ENCODE measurements around the gene DISP1. TPM values are rescaled to one million over a fixed set of nuclear protein-coding genes. Genes with fewer than 3 reads are reported as not detected.

DISP1 gene
- total RNA-seq, 1 experiment from 2014 or later = 2.8 TPM

DNA sequence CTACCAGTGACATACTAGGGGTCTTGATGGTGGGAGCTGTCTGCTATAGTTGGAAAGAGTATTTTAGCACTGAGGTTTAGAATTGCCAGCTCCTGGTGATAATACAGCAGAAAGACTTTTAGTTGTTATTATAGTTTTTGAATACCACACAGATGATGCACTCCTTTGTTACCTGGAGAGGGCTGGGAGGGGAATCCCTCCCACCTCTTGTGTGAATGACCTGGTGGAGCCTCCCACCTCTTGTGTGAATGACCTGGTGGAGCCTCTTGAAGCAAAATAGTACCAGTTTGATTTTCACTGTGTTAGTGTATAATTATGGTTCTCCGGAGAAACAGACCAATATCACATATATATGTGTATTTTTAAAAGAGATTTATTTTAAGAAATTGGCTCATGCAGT, 3.3 kb downstream of the DISP1 start:
- Mint-ChIP-seq H3K36me3 (no peaks in the 10 kb centered on the region), H3K4me1 (peaks cover 37% of the 10 kb centered on the region), H3K27ac (no peak overlapping the region), H3K4me3 (no peak overlapping the region), H3K27me3 (ENCODE audit: low read depth) (peaks cover 12% of the 10 kb centered on the region), H3K9me3 (no peaks in the 10 kb centered on the region)
- TF ChIP-seq SOX15 (CRISPR knock-in tag; IDR thresholded peaks at IDR 0.05) = no peak
- no peak for TF ChIP-seq NFATC4 (CRISPR knock-in tag; IDR thresholded peaks at IDR 0.05)
- TF ChIP-seq ZNF317 (CRISPR knock-in tag; IDR thresholded peaks at IDR 0.05; ENCODE audit: borderline replicate concordance, low read depth) = no peak
- TF ChIP-seq ELF4 (CRISPR knock-in tag; IDR thresholded peaks at IDR 0.05; ENCODE audit: low read depth) = no peak
- no peak for TF ChIP-seq SP1 (CRISPR knock-in tag; conservative IDR thresholded peaks at IDR 0.05)
- no peak for TF ChIP-seq ESRRA (CRISPR knock-in tag; IDR thresholded peaks at IDR 0.05; ENCODE audit: borderline replicate concordance)
- no peak for ATAC-seq
- DNase-seq (ENCODE audit: low spot score) = no peak
- CTCF ChIA-PET = no interaction called here
- POLR2A ChIA-PET = no interaction called here

DNA sequence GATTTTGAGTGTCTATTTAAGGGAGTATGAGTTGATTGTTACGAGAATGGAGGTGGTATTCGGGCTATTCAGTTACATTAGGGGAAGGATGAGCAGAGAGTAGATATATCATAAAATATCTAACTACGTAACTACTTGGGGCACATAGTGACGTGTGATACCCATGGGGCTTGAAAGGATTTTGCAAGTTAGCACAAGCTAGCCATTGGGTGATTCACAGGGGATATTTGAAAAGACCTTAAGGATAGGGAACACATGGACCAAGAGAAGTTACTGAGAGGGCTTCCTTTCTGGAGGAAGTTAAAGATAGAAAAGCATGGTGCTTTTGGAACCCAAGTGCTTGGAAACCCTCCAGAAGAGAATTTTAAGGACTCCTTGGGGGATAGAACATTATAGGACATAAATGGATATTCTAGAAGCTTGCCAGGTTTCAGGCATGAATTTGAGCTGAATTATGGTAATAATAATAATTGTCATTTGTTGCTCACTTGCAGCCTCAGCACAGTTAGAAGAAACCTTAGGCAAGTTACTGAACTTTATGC, 5.4 kb downstream of the DISP1 start:
- no peaks in the 10 kb centered on the region for H3K9me3 Mint-ChIP-seq
- ATAC-seq (no peak), DNase-seq (ENCODE audit: low spot score) (no peak)
- CTCF ChIA-PET = interaction anchor here (0.9 to 1.1 kb wide), 2 partner anchors 25 to 270 kb away, joined by 3 read pairs; no protein-coding TSS in a partner anchor
- no peak overlapping the region for H3K4me3 Mint-ChIP-seq
- POLR2A ChIA-PET = no interaction called here
- no peak overlapping the region; the same call in 1 of the 2 replicates for H3K27ac Mint-ChIP-seq
- TF ChIP-seq, protein P1, sequence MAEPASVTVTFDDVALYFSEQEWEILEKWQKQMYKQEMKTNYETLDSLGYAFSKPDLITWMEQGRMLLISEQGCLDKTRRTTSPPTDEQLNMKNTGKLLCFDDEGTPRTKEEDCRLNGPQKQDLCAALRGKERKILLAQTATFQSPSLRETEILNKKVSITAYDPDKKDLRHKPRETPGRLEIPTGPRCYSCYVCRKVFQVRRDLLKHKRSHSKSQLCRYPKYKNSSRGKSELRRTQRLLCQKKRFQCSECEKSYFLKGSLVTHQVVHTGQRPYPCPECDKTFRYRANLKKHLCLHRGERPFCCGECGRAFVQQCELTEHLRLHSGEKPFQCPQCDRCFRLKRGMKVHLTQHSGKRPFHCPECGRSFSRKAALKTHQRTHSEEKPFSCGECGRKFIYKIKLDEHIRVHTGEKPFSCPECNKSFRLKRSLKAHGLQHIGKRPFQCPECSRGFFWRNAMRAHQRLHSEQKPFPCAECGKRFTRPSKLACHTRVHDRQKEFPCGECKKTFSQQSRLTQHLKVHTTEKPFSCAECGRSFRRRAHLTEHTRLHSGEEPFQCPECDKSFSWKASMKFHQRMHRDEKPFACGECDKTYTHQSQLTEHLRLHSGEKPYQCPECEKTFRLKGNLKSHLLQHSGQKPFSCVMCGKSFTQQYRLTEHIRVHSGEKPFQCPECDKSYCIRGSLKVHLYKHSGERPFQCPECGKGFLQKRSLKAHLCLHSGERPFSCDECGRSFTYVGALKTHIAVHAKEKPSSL (CRISPR knock-in tag; conservative IDR thresholded peaks at IDR 0.05) = no peak
- TF ChIP-seq, protein P2, sequence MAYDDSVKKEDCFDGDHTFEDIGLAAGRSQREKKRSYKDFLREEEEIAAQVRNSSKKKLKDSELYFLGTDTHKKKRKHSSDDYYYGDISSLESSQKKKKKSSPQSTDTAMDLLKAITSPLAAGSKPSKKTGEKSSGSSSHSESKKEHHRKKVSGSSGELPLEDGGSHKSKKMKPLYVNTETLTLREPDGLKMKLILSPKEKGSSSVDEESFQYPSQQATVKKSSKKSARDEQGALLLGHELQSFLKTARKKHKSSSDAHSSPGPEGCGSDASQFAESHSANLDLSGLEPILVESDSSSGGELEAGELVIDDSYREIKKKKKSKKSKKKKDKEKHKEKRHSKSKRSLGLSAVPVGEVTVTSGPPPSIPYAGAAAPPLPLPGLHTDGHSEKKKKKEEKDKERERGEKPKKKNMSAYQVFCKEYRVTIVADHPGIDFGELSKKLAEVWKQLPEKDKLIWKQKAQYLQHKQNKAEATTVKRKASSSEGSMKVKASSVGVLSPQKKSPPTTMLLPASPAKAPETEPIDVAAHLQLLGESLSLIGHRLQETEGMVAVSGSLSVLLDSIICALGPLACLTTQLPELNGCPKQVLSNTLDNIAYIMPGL (CRISPR knock-in tag; IDR thresholded peaks at IDR 0.05) = no peak
- no peaks in the 10 kb centered on the region for H3K27me3 Mint-ChIP-seq (ENCODE audit: low read depth)
- no peaks in the 10 kb centered on the region for H3K36me3 Mint-ChIP-seq
- H3K4me1 Mint-ChIP-seq = peaks cover 46% of the 10 kb centered on the region

DNA sequence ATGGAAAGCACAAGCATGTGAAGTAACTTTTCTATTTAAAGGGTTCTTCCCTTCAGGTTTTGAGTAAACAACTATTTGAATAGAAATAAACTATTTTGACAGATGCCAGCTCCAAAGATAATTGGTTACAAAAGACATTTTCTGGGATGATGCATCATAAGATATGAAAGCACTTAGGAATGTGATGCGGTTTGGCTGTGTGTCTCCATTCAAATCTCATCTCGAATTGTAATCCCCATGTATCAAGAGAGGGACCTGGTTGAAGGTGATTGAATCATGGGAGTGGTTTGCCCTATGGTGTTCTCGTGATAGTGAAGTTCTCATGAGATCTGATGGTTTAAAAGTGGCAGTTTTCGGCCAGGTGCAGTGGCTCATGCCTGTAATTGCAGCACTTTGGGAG, 6.4 kb downstream of the DISP1 start:
- no peaks in the 10 kb centered on the region for H3K9me3 Mint-ChIP-seq
- POLR2A ChIA-PET = no interaction called here
- no peaks in the 10 kb centered on the region for H3K27me3 Mint-ChIP-seq (ENCODE audit: low read depth)
- TF ChIP-seq, protein P3, sequence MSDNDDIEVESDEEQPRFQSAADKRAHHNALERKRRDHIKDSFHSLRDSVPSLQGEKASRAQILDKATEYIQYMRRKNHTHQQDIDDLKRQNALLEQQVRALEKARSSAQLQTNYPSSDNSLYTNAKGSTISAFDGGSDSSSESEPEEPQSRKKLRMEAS (CRISPR knock-in tag; IDR thresholded peaks at IDR 0.05) = no peak
- TF ChIP-seq ZNF671 (CRISPR knock-in tag; IDR thresholded peaks at IDR 0.05) (no peak), JUN (CRISPR knock-in tag; IDR thresholded peaks at IDR 0.05) (no peak), RELA (CRISPR knock-in tag; IDR thresholded peaks at IDR 0.05; ENCODE audit: borderline replicate concordance) (no peak), SP1 (CRISPR knock-in tag; conservative IDR thresholded peaks at IDR 0.05) (no peak), MYBL2 (CRISPR knock-in tag; IDR thresholded peaks at IDR 0.05) (no peak), ZNF263 (CRISPR knock-in tag; IDR thresholded peaks at IDR 0.05; ENCODE audit: low read depth) (no peak), NR3C1 (CRISPR knock-in tag; conservative IDR thresholded peaks at IDR 0.05; ENCODE audit: low read depth) (no peak)
- TF ChIP-seq, protein P4, sequence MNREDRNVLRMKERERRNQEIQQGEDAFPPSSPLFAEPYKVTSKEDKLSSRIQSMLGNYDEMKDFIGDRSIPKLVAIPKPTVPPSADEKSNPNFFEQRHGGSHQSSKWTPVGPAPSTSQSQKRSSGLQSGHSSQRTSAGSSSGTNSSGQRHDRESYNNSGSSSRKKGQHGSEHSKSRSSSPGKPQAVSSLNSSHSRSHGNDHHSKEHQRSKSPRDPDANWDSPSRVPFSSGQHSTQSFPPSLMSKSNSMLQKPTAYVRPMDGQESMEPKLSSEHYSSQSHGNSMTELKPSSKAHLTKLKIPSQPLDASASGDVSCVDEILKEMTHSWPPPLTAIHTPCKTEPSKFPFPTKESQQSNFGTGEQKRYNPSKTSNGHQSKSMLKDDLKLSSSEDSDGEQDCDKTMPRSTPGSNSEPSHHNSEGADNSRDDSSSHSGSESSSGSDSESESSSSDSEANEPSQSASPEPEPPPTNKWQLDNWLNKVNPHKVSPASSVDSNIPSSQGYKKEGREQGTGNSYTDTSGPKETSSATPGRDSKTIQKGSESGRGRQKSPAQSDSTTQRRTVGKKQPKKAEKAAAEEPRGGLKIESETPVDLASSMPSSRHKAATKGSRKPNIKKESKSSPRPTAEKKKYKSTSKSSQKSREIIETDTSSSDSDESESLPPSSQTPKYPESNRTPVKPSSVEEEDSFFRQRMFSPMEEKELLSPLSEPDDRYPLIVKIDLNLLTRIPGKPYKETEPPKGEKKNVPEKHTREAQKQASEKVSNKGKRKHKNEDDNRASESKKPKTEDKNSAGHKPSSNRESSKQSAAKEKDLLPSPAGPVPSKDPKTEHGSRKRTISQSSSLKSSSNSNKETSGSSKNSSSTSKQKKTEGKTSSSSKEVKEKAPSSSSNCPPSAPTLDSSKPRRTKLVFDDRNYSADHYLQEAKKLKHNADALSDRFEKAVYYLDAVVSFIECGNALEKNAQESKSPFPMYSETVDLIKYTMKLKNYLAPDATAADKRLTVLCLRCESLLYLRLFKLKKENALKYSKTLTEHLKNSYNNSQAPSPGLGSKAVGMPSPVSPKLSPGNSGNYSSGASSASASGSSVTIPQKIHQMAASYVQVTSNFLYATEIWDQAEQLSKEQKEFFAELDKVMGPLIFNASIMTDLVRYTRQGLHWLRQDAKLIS (CRISPR knock-in tag; IDR thresholded peaks at IDR 0.05; ENCODE audit: borderline replicate concordance) = no peak
- TF ChIP-seq, protein P5, sequence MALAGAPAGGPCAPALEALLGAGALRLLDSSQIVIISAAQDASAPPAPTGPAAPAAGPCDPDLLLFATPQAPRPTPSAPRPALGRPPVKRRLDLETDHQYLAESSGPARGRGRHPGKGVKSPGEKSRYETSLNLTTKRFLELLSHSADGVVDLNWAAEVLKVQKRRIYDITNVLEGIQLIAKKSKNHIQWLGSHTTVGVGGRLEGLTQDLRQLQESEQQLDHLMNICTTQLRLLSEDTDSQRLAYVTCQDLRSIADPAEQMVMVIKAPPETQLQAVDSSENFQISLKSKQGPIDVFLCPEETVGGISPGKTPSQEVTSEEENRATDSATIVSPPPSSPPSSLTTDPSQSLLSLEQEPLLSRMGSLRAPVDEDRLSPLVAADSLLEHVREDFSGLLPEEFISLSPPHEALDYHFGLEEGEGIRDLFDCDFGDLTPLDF (CRISPR knock-in tag; IDR thresholded peaks at IDR 0.05) = no peak
- TF ChIP-seq, protein P6, sequence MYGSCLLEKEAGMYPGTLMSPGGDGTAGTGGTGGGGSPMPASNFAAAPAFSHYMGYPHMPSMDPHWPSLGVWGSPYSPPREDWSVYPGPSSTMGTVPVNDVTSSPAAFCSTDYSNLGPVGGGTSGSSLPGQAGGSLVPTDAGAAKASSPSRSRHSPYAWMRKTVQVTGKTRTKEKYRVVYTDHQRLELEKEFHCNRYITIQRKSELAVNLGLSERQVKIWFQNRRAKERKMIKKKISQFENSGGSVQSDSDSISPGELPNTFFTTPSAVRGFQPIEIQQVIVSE (CRISPR knock-in tag; IDR thresholded peaks at IDR 0.05; ENCODE audit: borderline replicate concordance) = no peak
- TF ChIP-seq, protein P2 (CRISPR knock-in tag; IDR thresholded peaks at IDR 0.05) = no peak

More for the DNA sequence above, 6.4 kb downstream of the DISP1 start:
- CTCF ChIA-PET = interaction anchor here (1.0 kb wide), 1 partner anchor 269 kb away, joined by 3 read pairs; no protein-coding TSS in a partner anchor
- Mint-ChIP-seq H3K4me3 (no peak overlapping the region), H3K27ac (no peak overlapping the region), H3K36me3 (no peaks in the 10 kb centered on the region), H3K4me1 (peaks cover 41% of the 10 kb centered on the region)
- DNase-seq (ENCODE audit: low spot score) = no peak
- ATAC-seq = no peak
